A549 (cell line): ENCODE data around the gene PPP1R3D. TPM values are rescaled to one million over a fixed set of nuclear protein-coding genes. Genes with fewer than 3 reads are reported as not detected.

ENCODE experiments used
- ATAC-seq, 2 experiments: fragments of 200-7000 bp in 1 of 2; fragments of >200 bp in 1 of 2; cut with Nextera tagmentation in 1 of 2; cut with Tn5 transposase in 1 of 2; 3 replicates each; pipeline versions ENCODE4 v1.8.0 to v1.9.1; 2018 to 2020; ENCODE audit warnings: mild to moderate bottlenecking in 1 of 2, moderate library complexity in 1 of 2
- CTCF ChIA-PET: fragments of 300-600 bp; sonication (Branson Sonifier 250); formaldehyde crosslinking; extraction: SDS; loops from one replicate; lab custom pipeline; 2021; ENCODE audit warnings: antibody characterized with exemption, inconsistent platforms; lab: Yijun Ruan, JAX
- POLR2A ChIA-PET: fragments of 350-600 bp; formaldehyde crosslinking; extraction: SDS; loops from one replicate; lab custom pipeline; 2021; ENCODE audit warnings: antibody characterized with exemption, inconsistent platforms; lab: Yijun Ruan, JAX
- DNase-seq, 2 experiments: peaks; one replicate each; pipeline versions ENCODE4 v3.0.0 to v3.0.0-alpha.2; 2011 to 2016; ENCODE audit warnings: low read depth in 1 of 2, low spot score in 1 of 2
- FAIRE-seq: peaks from 2 replicates; lab custom pipeline; 2011; peaks lifted over from hg19 to GRCh38; lab: Jason Lieb, UNC
- H3K27ac ChIP-seq, 2 experiments: fragments of >200 bp; sonication (Bioruptor Twin); formaldehyde crosslinking; 3 replicates each; pipeline ENCODE4 v1.5.1; 2016 to 2017
- H3K4me1 ChIP-seq: fragments of >200 bp; sonication (Bioruptor Twin); formaldehyde crosslinking; 3 replicates; pipeline ENCODE4 v1.6.1; 2016
- H3K4me2 ChIP-seq: fragments of >200 bp; sonication (Bioruptor Twin); formaldehyde crosslinking; 3 replicates; pipeline ENCODE4 v1.6.1; 2016
- H3K4me3 ChIP-seq: fragments of >200 bp; sonication (Bioruptor Twin); formaldehyde crosslinking; 3 replicates; pipeline ENCODE4 v1.5.1; 2016
- H3K9me3 ChIP-seq: fragments of >200 bp; sonication (Bioruptor Twin); formaldehyde crosslinking; 3 replicates; pipeline ENCODE4 v1.6.1; 2016
- CBX2 ChIP-seq: fragments of 200-600 bp; sonication (generic); IDR thresholded peaks from 2 replicates; pipeline ENCODE4 v1.6.1; 2016; ENCODE audit warnings: low read depth, mild to moderate bottlenecking, borderline replicate concordance
- CEBPB ChIP-seq, 2 experiments: fragments of >200 bp in 1 of 2; sonication (Bioruptor Twin) in 1 of 2; formaldehyde crosslinking in 1 of 2; IDR thresholded peaks; 2 replicates each; pipeline ENCODE4 v1.6.1; 2012 to 2016
- GATA3 ChIP-seq: IDR thresholded peaks from 2 replicates; pipeline ENCODE4 v1.6.1; 2012; ENCODE audit warnings: borderline replicate concordance
- HOXB5 ChIP-seq: fragments of 250-450 bp; sonication (Bioruptor Pico); IDR thresholded peaks from 2 replicates; pipeline ENCODE4 v1.5.0; 2020; ENCODE audit warnings: mild to moderate bottlenecking, moderate library complexity
- JUNB ChIP-seq: fragments of >200 bp; sonication (Bioruptor Twin); formaldehyde crosslinking; IDR thresholded peaks from 2 replicates; pipeline ENCODE4 v1.6.1; 2016
- MYC ChIP-seq: IDR thresholded peaks from 2 replicates; pipeline ENCODE4 v1.6.1; 2012; ENCODE audit warnings: mild to moderate bottlenecking, inconsistent platforms, low read length, improper control_type of control experiment, borderline replicate concordance
- POLR2A ChIP-seq: IDR thresholded peaks from 2 replicates; pipeline ENCODE4 v1.6.1; 2012; ENCODE audit warnings: mild to moderate bottlenecking, low read length
- POLR2AphosphoS2 ChIP-seq: conservative IDR thresholded peaks from 2 replicates; pipeline ENCODE4 v1.6.1; 2012; ENCODE audit warnings: low read length, improper control_type of control experiment, inconsistent platforms
- RAD21 ChIP-seq, 2 experiments: fragments of >200 bp in 1 of 2; sonication (Bioruptor Twin) in 1 of 2; formaldehyde crosslinking in 1 of 2; IDR thresholded peaks in 1 of 2; conservative IDR thresholded peaks in 1 of 2; 2 replicates in 1 of 2; 3 replicates in 1 of 2; pipeline ENCODE4 v1.6.1; 2012 to 2018; ENCODE audit warnings: inconsistent platforms in 1 of 2
- SMC3 ChIP-seq: fragments of >200 bp; sonication (Bioruptor Twin); formaldehyde crosslinking; IDR thresholded peaks from 3 replicates; pipeline ENCODE4 v1.6.1; 2018; ENCODE audit warnings: inconsistent platforms
- SREBF2 ChIP-seq: fragments of 450-650 bp; IDR thresholded peaks from 2 replicates; pipeline ENCODE4 v1.6.1; 2014; ENCODE audit warnings: mild to moderate bottlenecking, moderate library complexity
- TP53 ChIP-seq: fragments of 250-450 bp; sonication (Bioruptor Pico); IDR thresholded peaks from 2 replicates; pipeline ENCODE4 v1.5.0; 2021; ENCODE audit warnings: mild to moderate bottlenecking, moderate library complexity
- ZFP36 ChIP-seq: fragments of 450-650 bp; IDR thresholded peaks from 2 replicates; pipeline ENCODE4 v1.6.1; 2014; ENCODE audit warnings: borderline replicate concordance; ENCODE audit not compliant: partially characterized antibody
- WGBS: methylation state at CpG from one replicate; pipeline ENCODE4 v1.1.6; 2017; ENCODE audit errors: missing lambda C conversion rate; 5-methylcytosine and 5-hydroxymethylcytosine counted together
- polyA plus RNA-seq, 4 experiments: library from polyadenylated mRNA; depleted of rRNA in 3 of 4; stranded (reverse); fragments of >200 nt; fragmentation: RNase III in 1 of 4; extraction: RNeasy Plus Mini Kit Qiagen cat#74134 plus additional on column Dnase treatment in 1 of 4; gene quantifications; 2 replicates in 3 of 4; 3 replicates in 1 of 4; pipeline ENCODE4 v1.2.3, GENCODE V29; 2011 to 2017
- TF ChIP-seq, protein P1 (sequence below): fragments of 200-600 bp; sonication (generic); IDR thresholded peaks from 2 replicates; pipeline ENCODE4 v1.6.1; 2016; ENCODE audit warnings: antibody characterized with exemption, mild to moderate bottlenecking, moderate library complexity
- TF ChIP-seq, protein P2 (sequence below): fragments of >200 bp; sonication (Bioruptor Twin); formaldehyde crosslinking; IDR thresholded peaks from 3 replicates; pipeline ENCODE4 v1.5.1; 2016
- TF ChIP-seq, protein P3 (sequence below): fragments of >200 bp; sonication (Bioruptor Twin); formaldehyde crosslinking; IDR thresholded peaks from 3 replicates; pipeline ENCODE4 v1.6.1; 2016

The PPP1R3D gene
- polyA plus RNA-seq, 2 of the 4 experiments (the other 2 are of a cell fraction): 2.7 to 3.9 TPM

DNA sequence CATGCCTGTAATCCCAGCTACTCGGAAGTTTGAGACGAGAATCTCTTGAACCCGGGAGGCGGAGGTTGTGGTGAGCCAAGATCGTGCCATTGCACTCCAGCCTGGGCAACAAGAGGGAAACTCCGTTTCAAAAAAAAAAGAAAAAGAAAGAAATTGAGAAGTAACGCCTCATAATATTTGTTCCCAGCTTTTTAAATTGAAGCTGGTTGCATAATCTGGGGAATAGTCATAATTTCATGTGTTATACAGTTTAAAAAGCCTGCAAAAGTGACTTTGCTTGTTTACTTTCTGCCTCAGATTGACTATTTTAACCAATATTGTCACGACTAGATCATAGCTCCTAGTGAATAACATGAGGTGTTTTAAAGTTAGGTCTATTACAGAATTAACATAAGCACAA lies 7.3 kb upstream of the PPP1R3D start:
- CTCF ChIA-PET: interaction anchor here (9.6 kb wide), 1 partner anchor 12 kb away, joined by 73 read pairs; the partner anchor contains the start of gene SYCP2
- DNase-seq: no peak
- Histone ChIP-seq H3K4me3 (no peak overlapping the region), H3K4me2 (no peak overlapping the region), H3K9me3 (no peaks in the 10 kb centered on the region), H3K4me1 (0 out of 3 replicates have a peak, but pooled peaks cover 3% of the 10 kb centered on the region), H3K27ac (no peak overlapping the region)
- FAIRE-seq: no peak
- POLR2A ChIA-PET: no interaction called here
- WGBS: 90% methylated on average over 8 of the region's 8 CpGs
- no peak for ATAC-seq
- TF ChIP-seq POLR2AphosphoS2 (no peak), HOXB5 (no peak), SMC3 (no peak), GATA3 (no peak), TP53 (no peak), RAD21 (conservative IDR thresholded peaks at IDR 0.05 in 1 of 2, IDR thresholded peaks at IDR 0.05 in 1 of 2) (no peak), SREBF2 (no peak), CEBPB (IDR thresholded peaks at IDR 0.05) (no peak)
- TF ChIP-seq, protein P1, sequence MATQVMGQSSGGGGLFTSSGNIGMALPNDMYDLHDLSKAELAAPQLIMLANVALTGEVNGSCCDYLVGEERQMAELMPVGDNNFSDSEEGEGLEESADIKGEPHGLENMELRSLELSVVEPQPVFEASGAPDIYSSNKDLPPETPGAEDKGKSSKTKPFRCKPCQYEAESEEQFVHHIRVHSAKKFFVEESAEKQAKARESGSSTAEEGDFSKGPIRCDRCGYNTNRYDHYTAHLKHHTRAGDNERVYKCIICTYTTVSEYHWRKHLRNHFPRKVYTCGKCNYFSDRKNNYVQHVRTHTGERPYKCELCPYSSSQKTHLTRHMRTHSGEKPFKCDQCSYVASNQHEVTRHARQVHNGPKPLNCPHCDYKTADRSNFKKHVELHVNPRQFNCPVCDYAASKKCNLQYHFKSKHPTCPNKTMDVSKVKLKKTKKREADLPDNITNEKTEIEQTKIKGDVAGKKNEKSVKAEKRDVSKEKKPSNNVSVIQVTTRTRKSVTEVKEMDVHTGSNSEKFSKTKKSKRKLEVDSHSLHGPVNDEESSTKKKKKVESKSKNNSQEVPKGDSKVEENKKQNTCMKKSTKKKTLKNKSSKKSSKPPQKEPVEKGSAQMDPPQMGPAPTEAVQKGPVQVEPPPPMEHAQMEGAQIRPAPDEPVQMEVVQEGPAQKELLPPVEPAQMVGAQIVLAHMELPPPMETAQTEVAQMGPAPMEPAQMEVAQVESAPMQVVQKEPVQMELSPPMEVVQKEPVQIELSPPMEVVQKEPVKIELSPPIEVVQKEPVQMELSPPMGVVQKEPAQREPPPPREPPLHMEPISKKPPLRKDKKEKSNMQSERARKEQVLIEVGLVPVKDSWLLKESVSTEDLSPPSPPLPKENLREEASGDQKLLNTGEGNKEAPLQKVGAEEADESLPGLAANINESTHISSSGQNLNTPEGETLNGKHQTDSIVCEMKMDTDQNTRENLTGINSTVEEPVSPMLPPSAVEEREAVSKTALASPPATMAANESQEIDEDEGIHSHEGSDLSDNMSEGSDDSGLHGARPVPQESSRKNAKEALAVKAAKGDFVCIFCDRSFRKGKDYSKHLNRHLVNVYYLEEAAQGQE: no peak
- TF ChIP-seq, protein P2, sequence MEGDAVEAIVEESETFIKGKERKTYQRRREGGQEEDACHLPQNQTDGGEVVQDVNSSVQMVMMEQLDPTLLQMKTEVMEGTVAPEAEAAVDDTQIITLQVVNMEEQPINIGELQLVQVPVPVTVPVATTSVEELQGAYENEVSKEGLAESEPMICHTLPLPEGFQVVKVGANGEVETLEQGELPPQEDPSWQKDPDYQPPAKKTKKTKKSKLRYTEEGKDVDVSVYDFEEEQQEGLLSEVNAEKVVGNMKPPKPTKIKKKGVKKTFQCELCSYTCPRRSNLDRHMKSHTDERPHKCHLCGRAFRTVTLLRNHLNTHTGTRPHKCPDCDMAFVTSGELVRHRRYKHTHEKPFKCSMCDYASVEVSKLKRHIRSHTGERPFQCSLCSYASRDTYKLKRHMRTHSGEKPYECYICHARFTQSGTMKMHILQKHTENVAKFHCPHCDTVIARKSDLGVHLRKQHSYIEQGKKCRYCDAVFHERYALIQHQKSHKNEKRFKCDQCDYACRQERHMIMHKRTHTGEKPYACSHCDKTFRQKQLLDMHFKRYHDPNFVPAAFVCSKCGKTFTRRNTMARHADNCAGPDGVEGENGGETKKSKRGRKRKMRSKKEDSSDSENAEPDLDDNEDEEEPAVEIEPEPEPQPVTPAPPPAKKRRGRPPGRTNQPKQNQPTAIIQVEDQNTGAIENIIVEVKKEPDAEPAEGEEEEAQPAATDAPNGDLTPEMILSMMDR: no peak

DNA sequence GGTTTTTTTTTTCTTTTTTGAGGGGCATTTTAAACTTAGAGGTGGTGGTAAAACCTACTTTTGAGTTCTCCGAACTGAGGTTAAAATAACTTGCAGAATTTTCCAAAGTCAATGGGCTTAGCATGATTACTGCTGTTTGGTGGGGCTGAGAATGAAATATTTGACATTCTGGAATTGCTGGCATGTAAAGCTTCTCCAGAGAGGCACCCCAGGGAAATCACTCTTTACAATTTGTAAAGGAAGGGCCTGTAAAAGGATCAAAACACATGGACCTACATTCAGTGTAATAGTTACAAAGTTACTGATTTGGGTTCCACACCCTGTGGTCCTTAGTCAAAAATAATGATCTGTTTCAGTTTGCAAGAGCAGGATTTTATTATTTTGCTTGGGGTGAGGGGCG lies 5.6 kb upstream of the PPP1R3D start:
- Histone ChIP-seq H3K4me1 (peaks cover 11% of the 10 kb centered on the region), H3K4me3 (no peak overlapping the region), H3K4me2 (no peak overlapping the region), H3K9me3 (no peaks in the 10 kb centered on the region), H3K27ac (no peak overlapping the region)
- DNase-seq (no peak), ATAC-seq (no peak), FAIRE-seq (no peak)
- 95% methylated on average over 2 of the region's 2 CpGs for WGBS
- ChIA-PET CTCF (interaction anchor here (1.9 to 9.6 kb wide), 3 partner anchors 10 to 112 kb away, joined by 5 to 73 read pairs (median 11); partner anchors contain the start of gene SYCP2), POLR2A (no interaction called here)
- TF ChIP-seq JUNB (no peak), ZFP36 (no peak), POLR2A (no peak), CBX2 (no peak), MYC (no peak)
- TF ChIP-seq, protein P2: no peak
- TF ChIP-seq, protein P3, sequence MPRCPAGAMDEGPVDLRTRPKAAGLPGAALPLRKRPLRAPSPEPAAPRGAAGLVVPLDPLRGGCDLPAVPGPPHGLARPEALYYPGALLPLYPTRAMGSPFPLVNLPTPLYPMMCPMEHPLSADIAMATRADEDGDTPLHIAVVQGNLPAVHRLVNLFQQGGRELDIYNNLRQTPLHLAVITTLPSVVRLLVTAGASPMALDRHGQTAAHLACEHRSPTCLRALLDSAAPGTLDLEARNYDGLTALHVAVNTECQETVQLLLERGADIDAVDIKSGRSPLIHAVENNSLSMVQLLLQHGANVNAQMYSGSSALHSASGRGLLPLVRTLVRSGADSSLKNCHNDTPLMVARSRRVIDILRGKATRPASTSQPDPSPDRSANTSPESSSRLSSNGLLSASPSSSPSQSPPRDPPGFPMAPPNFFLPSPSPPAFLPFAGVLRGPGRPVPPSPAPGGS: no peak
